Measurements from ENCODE around the gene DNAH17. TPM values are rescaled to one million over a fixed set of nuclear protein-coding genes. Genes with fewer than 3 reads are reported as not detected.

The DNAH17 gene
- total and polyA plus RNA-seq, 7 donors, result 0.04 to 3.5 (median 0.08) TPM

GRCh38 chr17:78613416-78613815 is 36.2 kb upstream of the DNAH17 start:
- intact Hi-C loops (cut with DNase I), result no loop called here
- peaks cover 17% of the 10 kb centered on the region for H3K4me1 ChIP-seq
- no peak overlapping the region for H3K27ac ChIP-seq
- TF ChIP-seq CTCF (IDR thresholded peaks at IDR 0.05), result no peak
- H3K36me3 ChIP-seq (ENCODE audit: insufficient read depth in 1 of 2, low read depth in 1 of 2), result no peaks in the 10 kb centered on the region
- no peaks in the 10 kb centered on the region for H3K9me3 ChIP-seq
- H3K27me3 ChIP-seq (ENCODE audit: insufficient read depth in 3 of 3, low read length in 2 of 3), result peaks cover 0 to 2% (median 0%) of the 10 kb centered on the region in 3 donors
- H3K4me3 ChIP-seq, result no peak overlapping the region
- ATAC-seq (no peak), DNase-seq (no peak)
- WGBS, 3 donors, result 91 to 94% (median 91%) methylated on average over 11 of the region's 11 CpGs

DNA sequence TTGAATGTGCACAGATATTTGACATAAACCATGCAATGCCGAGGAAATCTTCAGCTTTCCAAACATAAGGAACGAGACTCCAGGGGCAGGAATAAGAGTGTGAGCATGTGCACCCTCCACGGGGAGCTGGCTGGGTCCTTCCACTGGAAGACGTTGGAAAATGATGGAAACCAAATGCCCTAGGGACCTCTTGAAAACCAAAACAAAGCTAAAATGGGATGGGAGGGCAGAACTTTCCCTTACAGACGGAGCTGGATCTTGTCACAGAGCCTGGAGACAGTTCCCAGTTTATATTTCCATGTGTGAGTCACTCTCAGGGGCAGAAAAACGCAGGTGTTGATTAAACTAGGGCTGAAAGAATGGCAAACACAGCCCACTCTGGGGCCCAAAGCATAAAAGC is 34.4 kb upstream of the DNAH17 start:
- no peak overlapping the region for H3K4me3 ChIP-seq
- DNase-seq (no peak), ATAC-seq (no peak)
- H3K27me3 ChIP-seq (ENCODE audit: insufficient read depth in 3 of 3, low read length in 2 of 3), result peaks cover 0 to 10% (median 1%) of the 10 kb centered on the region in 3 donors
- H3K9me3 ChIP-seq, result no peaks in the 10 kb centered on the region
- no peaks in the 10 kb centered on the region for H3K4me1 ChIP-seq
- intact Hi-C loops (cut with DNase I), result no loop called here
- no peak for TF ChIP-seq CTCF (IDR thresholded peaks at IDR 0.05)
- H3K27ac ChIP-seq, result no peak overlapping the region
- 33 to 44% (median 41%) methylated on average over 6 of the region's 6 CpGs for WGBS, 3 donors
- no peaks in the 10 kb centered on the region for H3K36me3 ChIP-seq (ENCODE audit: insufficient read depth in 1 of 2, low read depth in 1 of 2)

- Histone ChIP-seq H3K4me3 (no peak overlapping the region), H3K36me3 (ENCODE audit: insufficient read depth in 1 of 2, low read depth in 1 of 2) (no peaks in the 10 kb centered on the region), H3K27me3 (ENCODE audit: insufficient read depth in 3 of 3, low read length in 2 of 3) (peaks cover 0 to 10% (median 1%) of the 10 kb centered on the region in 3 donors), H3K9me3 (no peaks in the 10 kb centered on the region), H3K27ac (no peak overlapping the region), H3K4me1 (no peaks in the 10 kb centered on the region)
- ATAC-seq, result no peak
- intact Hi-C loops (cut with DNase I), result no loop called here
- TF ChIP-seq CTCF (IDR thresholded peaks at IDR 0.05), result no peak
- WGBS, 3 donors, result 54 to 60% (median 58%) methylated on average over 10 of the region's 10 CpGs
- no peak for DNase-seq
Measured at GRCh38 chr17:78610951-78611511, 33.8 kb upstream of the DNAH17 start.

GRCh38 chr17:78609191-78609641 is 32.0 kb upstream of the DNAH17 start:
- DNase-seq, result peak in 1 of 2 donors; percentile 41
- no peak for TF ChIP-seq CTCF (IDR thresholded peaks at IDR 0.05)
- 23 to 35% (median 24%) methylated on average over 8 of the region's 8 CpGs for WGBS, 3 donors
- Histone ChIP-seq H3K27ac (no peak overlapping the region), H3K4me3 (no peak overlapping the region), H3K4me1 (no peaks in the 10 kb centered on the region), H3K36me3 (ENCODE audit: insufficient read depth in 1 of 2, low read depth in 1 of 2) (no peaks in the 10 kb centered on the region), H3K9me3 (no peaks in the 10 kb centered on the region), H3K27me3 (ENCODE audit: insufficient read depth in 3 of 3, low read length in 2 of 3) (peaks cover 0 to 10% (median 1%) of the 10 kb centered on the region in 3 donors)
- peak in 3 of 4 donors; percentile 27 to 35 (median 32) for ATAC-seq
- intact Hi-C loops (cut with DNase I), result loop anchor here in 1 of 2 donors (5.0 kb wide), 1 partner anchor 112 kb away; no protein-coding TSS in a partner anchor

- no peak for DNase-seq
- no peaks in the 10 kb centered on the region for H3K9me3 ChIP-seq
- no peak for TF ChIP-seq CTCF (IDR thresholded peaks at IDR 0.05)
- H3K36me3 ChIP-seq (ENCODE audit: insufficient read depth in 1 of 2, low read depth in 1 of 2), result no peaks in the 10 kb centered on the region
- H3K4me1 ChIP-seq, result no peaks in the 10 kb centered on the region
- intact Hi-C loops (cut with DNase I), result loop anchor here in 1 of 2 donors (5.0 kb wide), 1 partner anchor 111 kb away; no protein-coding TSS in a partner anchor
- WGBS, 3 donors, result 30 to 54% (median 41%) methylated on average over 8 of the region's 8 CpGs
- H3K27ac ChIP-seq, result no peak overlapping the region
- ATAC-seq, result no peak
- no peak overlapping the region for H3K4me3 ChIP-seq
- H3K27me3 ChIP-seq (ENCODE audit: insufficient read depth in 3 of 3, low read length in 2 of 3), result peaks cover 0 to 10% (median 1%) of the 10 kb centered on the region in 3 donors
Measured at GRCh38 chr17:78608804-78609186, 31.6 kb upstream of the DNAH17 start.

Measured in psoas muscle (tissue), 8 donors.